HG03565 (cell line): Measurements from ENCODE around the gene ZDHHC4.

Experiments used
- ATAC-seq: cut with Tn5 transposase; IDR thresholded peaks from one replicate; pipeline ENCODE4 v1.9.1; 2021; ENCODE audit warnings: mild to moderate bottlenecking, moderate library complexity; ENCODE audit not compliant: unreplicated experiment

Gene ZDHHC4

GRCh38 chr7:6604458-6604857 lies 27.2 kb downstream of the ZDHHC4 start:
- no peak for ATAC-seq

- no peak for ATAC-seq
Observed at GRCh38 chr7:6606866-6607583, 29.8 kb downstream of the ZDHHC4 start.

- ATAC-seq = no peak
Observed at GRCh38 chr7:6607651-6608051, 30.4 kb downstream of the ZDHHC4 start.

GRCh38 chr7:6608081-6608480 lies 30.8 kb downstream of the ZDHHC4 start:
- ATAC-seq = no peak

- no peak for ATAC-seq
Observed at GRCh38 chr7:6608794-6609193, 31.5 kb downstream of the ZDHHC4 start.

GRCh38 chr7:6612819-6613218 lies 35.6 kb downstream of the ZDHHC4 start:
- no peak for ATAC-seq

GRCh38 chr7:6613706-6614105 lies 36.5 kb downstream of the ZDHHC4 start:
- no peak for ATAC-seq

GRCh38 chr7:6614953-6615722 lies 37.9 kb downstream of the ZDHHC4 start, which contains the start of gene ZNF853:
Gene ZNF853 (plus strand): TSS chr7:6615610. CDS start chr7:6616175, 565 bp downstream.
- ATAC-seq = no peak

- ATAC-seq = no peak
Observed at GRCh38 chr7:6615723-6616555, 38.7 kb downstream of the ZDHHC4 start.

GRCh38 chr7:6616854-6617643 lies 39.8 kb downstream of the ZDHHC4 start:
- no peak for ATAC-seq

- no peak for ATAC-seq
Observed at GRCh38 chr7:6618621-6619020, 41.4 kb downstream of the ZDHHC4 start.

GRCh38 chr7:6619961-6620360 lies 42.7 kb downstream of the ZDHHC4 start:
- ATAC-seq = no peak

- ATAC-seq = no peak
Observed at GRCh38 chr7:6621195-6622133, 44.2 kb downstream of the ZDHHC4 start.

GRCh38 chr7:6622134-6622710 lies 45.0 kb downstream of the ZDHHC4 start:
- ATAC-seq = no peak

- ATAC-seq = no peak
Observed at GRCh38 chr7:6623589-6624245, 46.5 kb downstream of the ZDHHC4 start.

GRCh38 chr7:6624246-6624611 lies 47.0 kb downstream of the ZDHHC4 start:
- ATAC-seq = no peak

GRCh38 chr7:6628045-6628444 lies 50.8 kb downstream of the ZDHHC4 start:
- no peak for ATAC-seq

- ATAC-seq = no peak
Observed at GRCh38 chr7:6630007-6630849, 53.0 kb downstream of the ZDHHC4 start.
